NCI-H2029 treated with DMSO at 0.1 percent for 48 hours (cell line): Measurements from ENCODE around the gene MED26.
A peak's percentile ranks its signal among the peaks of the same experiment; 100 is the strongest.

Source experiments
- DNase-seq: peaks from one replicate; lab custom pipeline; 2025; lab: John Stamatoyannopoulos, UW

The MED26 gene

GRCh38 chr19:16588824-16589577, 39.0 kb downstream of the MED26 start:
- DNase-seq = no peak

- peak; percentile 50 for DNase-seq
These were observed 39.9 kb downstream of the MED26 start for GRCh38 chr19:16587833-16588823.

GRCh38 chr19:16586991-16587832, 40.8 kb downstream of the MED26 start:
- DNase-seq = no peak

- no peak for DNase-seq
These were observed 41.5 kb downstream of the MED26 start for GRCh38 chr19:16586477-16586871.

GRCh38 chr19:16585808-16586476, 42.1 kb downstream of the MED26 start:
- no peak for DNase-seq

GRCh38 chr19:16585094-16585801, 42.8 kb downstream of the MED26 start:
- DNase-seq = no peak

GRCh38 chr19:16584248-16585093, 43.5 kb downstream of the MED26 start:
- no peak for DNase-seq

GRCh38 chr19:16582486-16583261, 45.3 kb downstream of the MED26 start:
- DNase-seq = no peak

GRCh38 chr19:16581971-16582343, 46.0 kb downstream of the MED26 start:
- no peak for DNase-seq

GRCh38 chr19:16581145-16581970, 46.6 kb downstream of the MED26 start:
- DNase-seq = peak; percentile 9

- DNase-seq = no peak
These were observed 48.6 kb downstream of the MED26 start for GRCh38 chr19:16579381-16579780.

- DNase-seq = no peak
These were observed 50.4 kb downstream of the MED26 start for GRCh38 chr19:16577531-16577985.

- DNase-seq = no peak
These were observed 51.1 kb downstream of the MED26 start for GRCh38 chr19:16576690-16577530.

GRCh38 chr19:16575861-16576689, 51.9 kb downstream of the MED26 start:
- no peak for DNase-seq

GRCh38 chr19:16575282-16575681, 52.7 kb downstream of the MED26 start:
- no peak for DNase-seq

- no peak for DNase-seq
These were observed 54.1 kb downstream of the MED26 start for GRCh38 chr19:16573925-16574324.
